Ovary (tissue), 9 donors: Measurements from ENCODE around the gene CAMSAP1. TPM values are rescaled to one million over a fixed set of nuclear protein-coding genes. Genes with fewer than 3 reads are reported as not detected.

ENCODE experiments used
- DNase-seq, 5 donors: peaks; one replicate each; pipeline ENCODE4 v3.0.0-alpha.2; 2019 to 2020
- H3K27ac ChIP-seq, 2 donors: fragments of 200-600 bp; one replicate each; pipeline versions ENCODE4 v1.5.1 to v1.8.0; 2019 to 2022
- H3K27me3 ChIP-seq: fragments of 200-600 bp; one replicate; pipeline ENCODE4 v1.8.0; 2022
- H3K36me3 ChIP-seq: fragments of 200-600 bp; sonication (generic); one replicate; pipeline ENCODE4 v1.5.1; 2019
- H3K4me1 ChIP-seq: one replicate; pipeline ENCODE4 v1.8.1; 2013; ENCODE audit warnings: mild to moderate bottlenecking, moderate library complexity; ENCODE audit not compliant: insufficient read depth
- H3K4me3 ChIP-seq: fragments of 200-600 bp; sonication (generic); one replicate; pipeline ENCODE4 v1.5.1; 2017
- H3K9me3 ChIP-seq, 2 donors: fragments of 200-600 bp in 1 of 2; sonication (generic) in 1 of 2; one replicate each; pipeline versions ENCODE4 v1.5.1 to v1.8.1; 2013 to 2019; ENCODE audit warnings: mild to moderate bottlenecking in 1 of 2, moderate library complexity in 1 of 2
- EP300 ChIP-seq: sonication (generic); formaldehyde crosslinking; IDR thresholded peaks from one replicate; pipeline ENCODE4 v1.6.1; 2017; ENCODE audit warnings: antibody characterized with exemption
- POLR2A ChIP-seq: fragments of 450-650 bp; IDR thresholded peaks from one replicate; pipeline ENCODE4 v1.6.1; 2017; ENCODE audit warnings: antibody characterized with exemption, mild to moderate bottlenecking, moderate library complexity
- WGBS, 3 donors: extraction: QIAGEN DNeasy Blood & Tissue Kit in 1 of 3; methylation state at CpG; one replicate each; pipeline versions ENCODE4 v1.1.5 to v1.1.7; 2013 to 2017; 5-methylcytosine and 5-hydroxymethylcytosine counted together
- intact Hi-C, 4 donors: fragments of 100-400 bp; cut with DNase I; formaldehyde crosslinking; loops; one replicate each; pipeline versions ENCODE4 v1.11.0 to v1.15.1; 2022 to 2023
- polyA plus RNA-seq, 2 donors: library from polyadenylated mRNA; stranded (reverse); fragments of 200-250 nt in 1 of 2; fragments of 350-450 nt in 1 of 2; fragmentation: Illumina TruSeq in 1 of 2; extraction: RNeasy Lipid Tissue Mini Kit (QIAGEN cat#74804) in 1 of 2; gene quantifications; one replicate each; pipeline ENCODE4 v1.2.3, GENCODE V29; 2013 to 2014
- total RNA-seq, 7 donors: library from RNA; depleted of rRNA in 2 of 7; stranded (reverse); fragments of >200 nt in 2 of 7; fragmentation: NEBNext Ultra II Directional in 3 of 7; extraction: Animal tissue kit (Norgen Biotek cat#: 25700) in 3 of 7; gene quantifications; one replicate each; pipeline versions ENCODE4 v1.1.0 to v1.2.4, GENCODE V29; 2016 to 2023
- TF ChIP-seq, protein P1 (sequence below), 3 donors: fragments of 450-650 bp in 2 of 3; fragments of 200-600 bp in 1 of 3; IDR thresholded peaks; one replicate each; pipeline versions ENCODE4 v1.5.1 to v1.8.0; 2016 to 2022; ENCODE audit warnings: antibody characterized with exemption in 3 of 3, mild to moderate bottlenecking in 1 of 3
- donor health status: DM: no; HTN: no; CAD: no; lungs with moderate emphysema.
- donor health status: DM: no; HTN: no; CAD: no.
- donor health status: Bipolar disorder and iron deficiency.
- donor health status: DM: yes; HTN: yes; CAD: no.
- donor health status: DM: no; HTN: no; CAD: no.
- donor health status: DM: yes; HTN: yes; CAD: no.

Gene CAMSAP1
- total and polyA plus RNA-seq, 9 donors: 9.4 to 62.6 (median 38.0) TPM

DNA sequence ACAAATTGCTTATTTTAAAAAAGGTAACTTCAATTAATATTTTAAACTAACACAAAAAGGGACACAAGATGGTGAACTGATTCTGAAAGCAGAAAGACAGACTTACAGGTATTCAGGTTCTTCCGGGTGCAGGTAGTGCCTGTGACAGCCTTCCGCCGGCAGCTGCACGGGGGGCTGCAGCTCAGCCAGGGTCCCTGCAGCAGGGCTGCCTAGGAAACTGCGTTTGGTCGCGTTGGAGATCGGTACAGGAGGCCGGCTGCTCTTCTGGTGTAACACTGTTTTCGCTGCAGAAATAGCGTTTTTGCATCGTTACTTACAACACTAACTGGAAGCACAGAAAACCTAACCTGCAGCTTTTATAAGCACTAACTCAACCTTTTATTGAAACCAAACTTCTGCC is 80.0 kb downstream of the CAMSAP1 start:
- H3K4me1 ChIP-seq: no peaks in the 10 kb centered on the region
- H3K4me3 ChIP-seq: no peak overlapping the region
- intact Hi-C loops: no loop called here
- 89 to 95% (median 93%) methylated on average over 12 of the region's 12 CpGs for WGBS, 3 donors
- no peak overlapping the region for H3K27ac ChIP-seq
- H3K36me3 ChIP-seq: no peaks in the 10 kb centered on the region
- H3K27me3 ChIP-seq: no peaks in the 10 kb centered on the region
- TF ChIP-seq POLR2A (no peak), EP300 (no peak)
- TF ChIP-seq, protein P1, sequence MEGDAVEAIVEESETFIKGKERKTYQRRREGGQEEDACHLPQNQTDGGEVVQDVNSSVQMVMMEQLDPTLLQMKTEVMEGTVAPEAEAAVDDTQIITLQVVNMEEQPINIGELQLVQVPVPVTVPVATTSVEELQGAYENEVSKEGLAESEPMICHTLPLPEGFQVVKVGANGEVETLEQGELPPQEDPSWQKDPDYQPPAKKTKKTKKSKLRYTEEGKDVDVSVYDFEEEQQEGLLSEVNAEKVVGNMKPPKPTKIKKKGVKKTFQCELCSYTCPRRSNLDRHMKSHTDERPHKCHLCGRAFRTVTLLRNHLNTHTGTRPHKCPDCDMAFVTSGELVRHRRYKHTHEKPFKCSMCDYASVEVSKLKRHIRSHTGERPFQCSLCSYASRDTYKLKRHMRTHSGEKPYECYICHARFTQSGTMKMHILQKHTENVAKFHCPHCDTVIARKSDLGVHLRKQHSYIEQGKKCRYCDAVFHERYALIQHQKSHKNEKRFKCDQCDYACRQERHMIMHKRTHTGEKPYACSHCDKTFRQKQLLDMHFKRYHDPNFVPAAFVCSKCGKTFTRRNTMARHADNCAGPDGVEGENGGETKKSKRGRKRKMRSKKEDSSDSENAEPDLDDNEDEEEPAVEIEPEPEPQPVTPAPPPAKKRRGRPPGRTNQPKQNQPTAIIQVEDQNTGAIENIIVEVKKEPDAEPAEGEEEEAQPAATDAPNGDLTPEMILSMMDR (IDR thresholded peaks at IDR 0.05): no peak
- no peak for DNase-seq
- peaks cover 0 to 6% of the 10 kb centered on the region in 2 donors for H3K9me3 ChIP-seq

DNA sequence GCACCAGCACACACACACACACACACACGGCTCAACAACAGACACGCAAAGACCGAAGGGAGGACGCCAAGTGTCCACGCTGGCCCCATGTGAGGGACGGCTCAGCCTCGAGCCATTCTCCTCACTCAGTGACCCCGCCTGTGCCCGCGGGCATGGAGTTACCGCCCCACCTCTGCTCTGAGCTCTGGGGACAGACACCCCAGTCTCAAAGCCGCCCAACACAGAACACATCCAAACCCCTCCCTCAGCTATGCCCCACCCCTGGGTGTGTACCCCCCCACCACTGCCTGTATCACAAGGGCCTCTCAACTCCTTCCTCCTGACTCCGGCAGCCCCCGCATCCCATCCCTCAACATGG is 81.2 kb downstream of the CAMSAP1 start:
- DNase-seq: no peak
- H3K9me3 ChIP-seq: peaks cover 0 to 6% of the 10 kb centered on the region in 2 donors
- no peak overlapping the region for H3K4me3 ChIP-seq
- 91 to 96% (median 95%) methylated on average over 14 of the region's 14 CpGs for WGBS, 3 donors
- intact Hi-C loops: no loop called here
- TF ChIP-seq, protein P1 (IDR thresholded peaks at IDR 0.05): no peak
- TF ChIP-seq EP300 (no peak), POLR2A (no peak)
- H3K27ac ChIP-seq: no peak overlapping the region
- no peaks in the 10 kb centered on the region for H3K4me1 ChIP-seq
- no peaks in the 10 kb centered on the region for H3K36me3 ChIP-seq
- H3K27me3 ChIP-seq: no peaks in the 10 kb centered on the region

DNA sequence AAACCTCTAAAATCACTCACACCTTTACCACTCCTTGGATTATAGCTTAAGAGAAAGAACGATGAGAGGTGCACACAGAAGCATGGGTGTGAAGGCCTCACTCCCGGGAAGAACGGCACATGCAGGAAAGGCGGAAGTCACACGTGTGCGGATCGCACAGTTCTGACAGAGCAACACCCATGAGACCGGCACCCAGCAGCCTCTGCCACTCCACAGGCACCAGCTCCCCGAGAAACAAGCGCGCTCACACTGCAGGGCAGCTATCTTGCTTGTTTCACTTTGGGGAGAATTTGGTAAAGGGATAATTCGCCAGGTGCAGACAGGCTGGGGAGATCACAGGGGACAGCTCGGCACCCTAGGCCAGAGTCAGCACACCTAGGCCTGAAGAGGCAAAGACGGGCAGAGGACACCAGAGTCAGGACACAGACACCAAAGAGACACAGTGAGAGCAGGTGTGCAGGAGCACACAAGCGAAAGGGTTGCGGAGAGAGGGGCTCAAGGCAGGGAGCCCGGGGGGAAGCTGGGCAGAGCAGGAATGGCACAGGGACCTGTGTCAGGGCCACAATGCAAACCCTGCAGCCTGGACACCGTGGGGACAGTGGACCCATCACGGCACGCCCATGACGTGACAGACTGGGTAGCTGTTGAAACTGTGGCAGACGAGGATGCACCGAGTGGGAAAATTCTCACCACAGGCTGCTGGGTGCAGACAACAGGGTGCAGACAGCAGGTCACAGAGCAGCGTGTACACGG is 81.7 kb downstream of the CAMSAP1 start:
- H3K4me3 ChIP-seq: no peak overlapping the region
- H3K9me3 ChIP-seq: peaks cover 0 to 6% of the 10 kb centered on the region in 2 donors
- no peaks in the 10 kb centered on the region for H3K36me3 ChIP-seq
- no peaks in the 10 kb centered on the region for H3K27me3 ChIP-seq
- WGBS, 3 donors: 88 to 93% (median 93%) methylated on average over 25 of the region's 25 CpGs
- intact Hi-C loops: no loop called here
- no peak for TF ChIP-seq EP300
- TF ChIP-seq POLR2A: no peak
- TF ChIP-seq, protein P1 (IDR thresholded peaks at IDR 0.05): no peak
- no peak for DNase-seq
- H3K4me1 ChIP-seq: no peaks in the 10 kb centered on the region
- H3K27ac ChIP-seq: no peak overlapping the region

DNA sequence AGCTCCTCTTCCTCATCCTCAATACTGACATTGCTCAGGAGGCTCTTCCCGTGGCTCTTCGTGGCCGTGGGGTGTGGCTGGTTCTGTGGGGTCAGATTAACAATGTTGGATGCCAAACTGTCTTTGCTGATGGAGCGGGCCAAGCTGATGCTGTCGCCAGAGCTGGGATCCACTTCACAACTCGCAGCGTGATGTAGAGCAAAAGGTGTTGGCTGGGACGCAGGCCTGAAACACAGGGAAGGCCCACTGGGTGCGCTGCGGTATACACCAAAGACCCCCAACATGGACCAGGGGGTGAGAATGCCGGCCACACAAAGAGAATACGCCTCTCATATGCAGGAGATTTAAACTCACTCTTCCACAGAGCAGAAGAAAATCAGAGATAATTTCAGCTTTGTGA is 84.3 kb downstream of the CAMSAP1 start:
- TF ChIP-seq EP300: no peak
- no peak for TF ChIP-seq POLR2A
- TF ChIP-seq, protein P1 (IDR thresholded peaks at IDR 0.05): no peak
- H3K27ac ChIP-seq: peak overlapping the region in 1 of 2 donors; percentile 12
- H3K9me3 ChIP-seq: no peaks in the 10 kb centered on the region
- WGBS, 3 donors: 91 to 92% (median 91%) methylated on average over 12 of the region's 12 CpGs
- no peaks in the 10 kb centered on the region for H3K4me1 ChIP-seq
- intact Hi-C loops: no loop called here
- H3K27me3 ChIP-seq: no peaks in the 10 kb centered on the region
- H3K4me3 ChIP-seq: no peak overlapping the region
- DNase-seq: no peak
- no peaks in the 10 kb centered on the region for H3K36me3 ChIP-seq
